SH-SY5Y (cell line): Measurements from ENCODE around the gene PPP1R7.

Experiments used
- GATA2 ChIP-seq: IDR thresholded peaks from 2 replicates; pipeline ENCODE4 v1.6.1; 2011; ENCODE audit warnings: mild to moderate bottlenecking, low read depth, low read length
- GATA3 ChIP-seq: IDR thresholded peaks from 2 replicates; pipeline ENCODE4 v1.6.1; 2011; ENCODE audit warnings: low read depth, mild to moderate bottlenecking, low read length, moderate library complexity

The PPP1R7 gene

GRCh38 chr2:241114836-241115235 is 35.4 kb upstream of the PPP1R7 start:
- TF ChIP-seq GATA2 (no peak), GATA3 (no peak)

- no peak for TF ChIP-seq GATA3
- no peak for TF ChIP-seq GATA2
These were observed 34.9 kb upstream of the PPP1R7 start for GRCh38 chr2:241115361-241115760.

GRCh38 chr2:241116606-241117560 is 33.4 kb upstream of the PPP1R7 start:
- TF ChIP-seq GATA3 (no peak), GATA2 (no peak)

- TF ChIP-seq GATA2 (no peak), GATA3 (no peak)
These were observed 31.3 kb upstream of the PPP1R7 start for GRCh38 chr2:241118737-241119505.

GRCh38 chr2:241120440-241120839 is 29.8 kb upstream of the PPP1R7 start:
- TF ChIP-seq GATA2 (no peak), GATA3 (no peak)

GRCh38 chr2:241121008-241121407 is 29.3 kb upstream of the PPP1R7 start:
- TF ChIP-seq GATA2 (no peak), GATA3 (no peak)

- TF ChIP-seq GATA2 (no peak), GATA3 (no peak)
These were observed 27.8 kb upstream of the PPP1R7 start for GRCh38 chr2:241122376-241123002.

GRCh38 chr2:241123816-241124536 is 26.3 kb upstream of the PPP1R7 start:
- no peak for TF ChIP-seq GATA3

GRCh38 chr2:241125626-241126025 is 24.6 kb upstream of the PPP1R7 start:
- TF ChIP-seq GATA3 = no peak
- TF ChIP-seq GATA2 = no peak

GRCh38 chr2:241126201-241126611 is 24.1 kb upstream of the PPP1R7 start:
- no peak for TF ChIP-seq GATA2

- TF ChIP-seq GATA2 (no peak), GATA3 (no peak)
These were observed 23.5 kb upstream of the PPP1R7 start for GRCh38 chr2:241126771-241127202.

- no peak for TF ChIP-seq GATA2
- no peak for TF ChIP-seq GATA3
These were observed 22.0 kb upstream of the PPP1R7 start for GRCh38 chr2:241128266-241128665.

- TF ChIP-seq GATA3 (no peak), GATA2 (no peak)
These were observed 21.0 kb upstream of the PPP1R7 start for GRCh38 chr2:241129086-241129871.

- TF ChIP-seq GATA2 = no peak
- no peak for TF ChIP-seq GATA3
These were observed 20.0 kb upstream of the PPP1R7 start for GRCh38 chr2:241130316-241130715.
